SK-N-SH treated with all-trans-retinoic acid at 6 μM for 48 hours (cell line): ENCODE results near the gene ZNF618.

Experiments
- ATAC-seq: fragments of 200-7000 bp; cut with Tn5 transposase; 3 replicates; pipeline ENCODE4 v1.9.1; 2020; ENCODE audit warnings: mild to moderate bottlenecking, moderate library complexity
- ARNTL ChIP-seq: fragments of 450-650 bp; formaldehyde crosslinking; IDR thresholded peaks from 2 replicates; pipeline ENCODE4 v1.5.0; 2020; ENCODE audit warnings: low read depth, mild to moderate bottlenecking, moderate library complexity, borderline replicate concordance
- BACH2 ChIP-seq: fragments of 250-450 bp; sonication (Bioruptor Pico); IDR thresholded peaks from 2 replicates; pipeline ENCODE4 v1.9.0; 2021; ENCODE audit warnings: mild to moderate bottlenecking, borderline replicate concordance
- CREB5 ChIP-seq: fragments of 250-450 bp; sonication (Bioruptor Pico); IDR thresholded peaks from 2 replicates; pipeline ENCODE4 v1.5.1; 2020; ENCODE audit warnings: low read depth, mild to moderate bottlenecking, moderate library complexity
- CSRNP3 ChIP-seq: fragments of 250-450 bp; sonication (Bioruptor Pico); IDR thresholded peaks from 2 replicates; pipeline ENCODE4 v1.5.1; 2021; ENCODE audit warnings: mild to moderate bottlenecking, moderate library complexity
- ESRRG ChIP-seq: fragments of 250-450 bp; sonication (Bioruptor Pico); IDR thresholded peaks from 2 replicates; pipeline ENCODE4 v1.6.1; 2021; ENCODE audit warnings: mild to moderate bottlenecking
- GLIS3 ChIP-seq: fragments of 250-450 bp; sonication (Bioruptor Pico); IDR thresholded peaks from 2 replicates; pipeline ENCODE4 v1.5.0; 2020; ENCODE audit warnings: mild to moderate bottlenecking, moderate library complexity
- ISL1 ChIP-seq: fragments of 250-450 bp; sonication (Bioruptor Pico); IDR thresholded peaks from 2 replicates; pipeline ENCODE4 v2.1.2; 2022; ENCODE audit warnings: mild to moderate bottlenecking, moderate library complexity
- PATZ1 ChIP-seq: fragments of 250-450 bp; sonication (Bioruptor Pico); IDR thresholded peaks from 2 replicates; pipeline ENCODE4 v1.8.0; 2020; ENCODE audit warnings: mild to moderate bottlenecking, moderate library complexity, borderline replicate concordance
- POU6F1 ChIP-seq: fragments of 250-450 bp; sonication (Bioruptor Pico); IDR thresholded peaks from 2 replicates; pipeline ENCODE4 v1.8.0; 2021; ENCODE audit warnings: low read depth, mild to moderate bottlenecking, moderate library complexity, borderline replicate concordance
- PPARA ChIP-seq: fragments of 250-450 bp; sonication (Bioruptor Pico); IDR thresholded peaks from 2 replicates; pipeline ENCODE4 v1.5.0; 2020; ENCODE audit warnings: mild to moderate bottlenecking, borderline replicate concordance
- RARB ChIP-seq: fragments of 250-450 bp; sonication (Bioruptor Pico); IDR thresholded peaks from 2 replicates; pipeline ENCODE4 v1.8.0; 2021; ENCODE audit warnings: mild to moderate bottlenecking, moderate library complexity
- SNAI2 ChIP-seq: fragments of 250-450 bp; sonication (Bioruptor Pico); IDR thresholded peaks from 2 replicates; pipeline ENCODE4 v1.5.0; 2020; ENCODE audit warnings: mild to moderate bottlenecking, moderate library complexity
- TCF4 ChIP-seq: fragments of 250-450 bp; sonication (Bioruptor Pico); IDR thresholded peaks from 2 replicates; pipeline ENCODE4 v1.8.0; 2021; ENCODE audit warnings: mild to moderate bottlenecking, moderate library complexity, borderline replicate concordance
- TOX ChIP-seq: fragments of 250-450 bp; sonication (Bioruptor Pico); IDR thresholded peaks from 2 replicates; pipeline ENCODE4 v1.8.0; 2021; ENCODE audit warnings: mild to moderate bottlenecking, moderate library complexity, borderline replicate concordance
- ZC3H10 ChIP-seq: fragments of 250-450 bp; sonication (Bioruptor Pico); IDR thresholded peaks from 2 replicates; pipeline ENCODE4 v1.5.1; 2021; ENCODE audit warnings: mild to moderate bottlenecking, moderate library complexity
- ZFP3 ChIP-seq: fragments of 250-450 bp; sonication (Bioruptor Pico); IDR thresholded peaks from 2 replicates; pipeline ENCODE4 v1.5.0; 2020; ENCODE audit warnings: mild to moderate bottlenecking, moderate library complexity
- ZNF565 ChIP-seq: fragments of 450-650 bp; formaldehyde crosslinking; conservative IDR thresholded peaks from 2 replicates; pipeline ENCODE4 v1.5.0; 2020; ENCODE audit warnings: low read depth, mild to moderate bottlenecking, moderate library complexity
- ZNF8 ChIP-seq: fragments of 450-650 bp; formaldehyde crosslinking; IDR thresholded peaks from 2 replicates; pipeline ENCODE4 v1.5.0; 2020; ENCODE audit warnings: mild to moderate bottlenecking, moderate library complexity

The ZNF618 gene

GRCh38 chr9:113993838-113994540 lies 117.9 kb downstream of the ZNF618 start:
- ATAC-seq: peak; percentile 79
- no peak for TF ChIP-seq ARNTL (CRISPR knock-in tag)
- no peak for TF ChIP-seq POU6F1 (CRISPR knock-in tag)
- no peak for TF ChIP-seq GLIS3
- no peak for TF ChIP-seq ZFP3 (CRISPR knock-in tag)

- TF ChIP-seq CREB5 (CRISPR knock-in tag): no peak
- no peak for TF ChIP-seq ISL1 (CRISPR knock-in tag)
- TF ChIP-seq PPARA (CRISPR knock-in tag): no peak
- TF ChIP-seq CSRNP3 (CRISPR knock-in tag): no peak
- TF ChIP-seq ZFP3 (CRISPR knock-in tag): no peak
- TF ChIP-seq ARNTL (CRISPR knock-in tag): no peak
- TF ChIP-seq PATZ1 (CRISPR knock-in tag): no peak
- no peak for TF ChIP-seq ZC3H10
- TF ChIP-seq ZNF8 (CRISPR knock-in tag): no peak
- TF ChIP-seq POU6F1 (CRISPR knock-in tag): no peak
- TF ChIP-seq BACH2 (CRISPR knock-in tag): no peak
- TF ChIP-seq RARB (CRISPR knock-in tag): no peak
- no peak for ATAC-seq
These were observed 119.3 kb downstream of the ZNF618 start for GRCh38 chr9:113995401-113995800.

GRCh38 chr9:113995963-113996362 lies 119.9 kb downstream of the ZNF618 start:
- ATAC-seq: no peak
- TF ChIP-seq TOX (CRISPR knock-in tag) (no peak), TCF4 (CRISPR knock-in tag) (no peak), PATZ1 (CRISPR knock-in tag) (no peak), ISL1 (CRISPR knock-in tag) (no peak), ZFP3 (CRISPR knock-in tag) (no peak), ZNF565 (CRISPR knock-in tag) (no peak), CSRNP3 (CRISPR knock-in tag) (no peak), ARNTL (CRISPR knock-in tag) (no peak), BACH2 (CRISPR knock-in tag) (no peak), ESRRG (CRISPR knock-in tag) (no peak), SNAI2 (CRISPR knock-in tag) (no peak)
